Stimulated activated CD8-positive, alpha-beta memory T cell treated with anti-CD3 and anti-CD28 coated beads, Interleukin-15, amount 100 ng/mL, for 24 hours (primary cell): ENCODE measurements around the gene ST3GAL4.
"Not testable (repeated sequence)": the region's sequence is repeated elsewhere in the genome, so short reads cannot be mapped to it uniquely, and the experiment has no call there.

Experiments
- DNase-seq: peaks from one replicate; pipeline ENCODE4 v3.0.0-alpha.2; 2020; ENCODE audit warnings: low read depth

The ST3GAL4 gene

DNA sequence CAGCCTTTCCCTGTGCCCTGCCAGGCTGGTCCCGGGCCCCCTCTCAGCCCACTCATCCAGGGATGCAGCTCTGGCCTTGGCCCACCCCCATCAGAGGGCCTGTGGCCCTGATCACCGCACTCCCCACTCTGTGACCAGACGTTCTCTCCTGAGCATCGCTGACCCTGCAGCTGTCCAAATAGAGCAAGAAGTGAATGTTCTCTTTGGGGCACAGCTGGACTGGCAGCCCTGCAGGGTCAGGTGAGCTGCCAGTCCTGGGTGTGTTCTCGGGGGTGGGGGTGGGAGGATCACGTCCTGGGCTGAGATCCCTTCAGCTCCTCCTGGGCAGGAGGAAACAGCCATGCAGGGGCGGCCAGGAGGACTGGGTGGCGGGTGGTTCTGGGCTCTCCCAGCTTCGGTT, 9.2 kb downstream of the ST3GAL4 start:
- DNase-seq, result not testable (repeated sequence)

DNA sequence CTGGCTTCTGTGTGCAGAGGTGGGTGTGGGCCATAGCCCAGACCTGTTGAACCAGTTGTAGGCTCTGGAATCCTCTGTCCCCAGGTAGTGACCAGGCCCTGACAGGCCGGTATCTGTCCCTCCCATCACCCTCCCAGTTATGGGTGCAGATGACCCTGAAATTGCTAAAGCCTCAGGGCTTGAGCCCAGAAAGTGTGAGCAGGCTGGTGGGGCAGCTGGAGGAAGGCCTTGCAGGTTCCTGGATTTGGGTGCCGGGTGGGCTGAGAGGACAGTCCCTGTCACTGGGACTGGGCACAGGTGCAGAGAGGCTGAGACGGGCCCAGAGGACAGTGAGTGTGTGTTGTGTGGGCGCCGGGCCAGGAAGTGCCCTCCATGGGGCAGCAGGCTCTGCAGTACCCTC, 10.0 kb downstream of the ST3GAL4 start:
- DNase-seq, result not testable (repeated sequence)

DNA sequence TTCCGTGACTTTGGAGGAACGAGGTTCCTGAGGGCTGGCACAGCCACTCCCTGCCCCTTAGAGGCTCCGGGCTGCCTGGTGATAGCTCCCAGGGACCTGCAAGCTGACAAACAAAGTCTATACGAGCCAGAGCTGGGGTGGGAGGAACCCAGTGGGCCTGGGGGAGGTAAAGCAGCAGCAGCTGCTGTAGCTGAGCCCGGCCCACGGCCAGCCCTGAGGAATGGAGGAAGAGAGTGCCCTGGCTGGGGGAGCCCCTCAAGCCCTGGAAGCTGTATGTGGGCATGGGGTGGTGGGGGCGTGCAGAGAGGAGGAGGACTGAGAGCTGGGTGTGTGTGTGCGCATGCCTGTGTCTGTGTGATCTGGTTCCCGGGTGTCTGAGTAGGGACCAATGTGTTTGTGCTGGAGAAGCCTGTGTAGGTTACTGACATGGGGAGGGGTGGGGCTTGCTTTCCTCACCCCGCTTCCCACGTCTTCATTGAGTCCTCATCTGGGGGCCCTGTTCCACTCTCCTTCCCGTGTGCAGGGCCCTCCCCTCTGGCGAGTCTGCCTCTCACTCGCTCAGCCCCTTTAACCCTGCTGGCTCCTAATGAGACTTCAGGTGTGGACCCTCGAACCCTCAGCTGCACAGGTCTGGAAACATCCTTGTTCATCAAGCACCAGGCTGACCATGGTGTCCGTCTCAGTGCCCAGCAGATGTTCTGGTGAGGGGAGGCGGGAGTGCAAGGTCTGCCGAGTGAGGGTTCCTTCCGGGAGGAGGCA, 10.8 kb downstream of the ST3GAL4 start:
- DNase-seq, result no peak

DNA sequence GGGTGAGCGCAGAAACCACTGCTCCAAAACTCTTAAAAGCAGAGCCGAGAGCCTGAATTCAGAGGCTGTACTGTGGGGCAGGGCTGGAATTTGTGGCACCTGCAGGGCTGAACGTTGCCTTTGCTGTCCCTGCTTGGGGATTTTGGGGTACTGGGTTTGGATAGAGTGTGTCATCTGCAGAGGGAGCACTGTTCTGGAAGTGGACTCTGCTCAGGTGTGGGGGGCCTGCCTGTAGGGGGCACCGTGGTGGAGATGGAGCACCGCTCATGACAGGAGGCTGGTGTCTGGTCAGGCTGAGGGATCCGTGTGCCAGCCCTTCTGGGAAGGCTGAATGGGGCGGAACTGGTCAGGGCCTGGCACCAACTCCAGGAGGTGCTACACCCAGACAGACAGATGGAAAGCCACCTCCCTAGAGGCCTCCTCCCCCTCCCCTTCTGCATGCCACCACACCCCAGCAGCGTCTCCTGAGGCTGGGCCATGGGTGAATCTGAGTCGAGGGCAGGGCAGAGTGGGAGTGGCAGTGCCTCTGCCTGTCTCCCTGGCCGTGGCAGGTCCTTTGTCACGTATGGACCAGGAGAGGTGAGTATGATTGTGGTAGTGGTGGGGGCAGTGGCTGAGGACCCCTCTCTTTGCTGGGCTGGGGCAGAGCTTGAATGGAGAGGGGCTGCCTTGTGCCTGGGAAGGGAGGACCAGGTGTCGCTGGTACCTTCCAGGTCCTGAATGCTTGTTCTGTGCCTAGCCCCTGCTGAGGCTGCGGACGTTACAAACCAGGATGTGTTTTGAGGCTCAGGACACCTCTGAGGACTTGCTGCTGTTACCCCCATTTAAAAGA, 11.6 kb downstream of the ST3GAL4 start:
- not testable (repeated sequence) for DNase-seq

DNA sequence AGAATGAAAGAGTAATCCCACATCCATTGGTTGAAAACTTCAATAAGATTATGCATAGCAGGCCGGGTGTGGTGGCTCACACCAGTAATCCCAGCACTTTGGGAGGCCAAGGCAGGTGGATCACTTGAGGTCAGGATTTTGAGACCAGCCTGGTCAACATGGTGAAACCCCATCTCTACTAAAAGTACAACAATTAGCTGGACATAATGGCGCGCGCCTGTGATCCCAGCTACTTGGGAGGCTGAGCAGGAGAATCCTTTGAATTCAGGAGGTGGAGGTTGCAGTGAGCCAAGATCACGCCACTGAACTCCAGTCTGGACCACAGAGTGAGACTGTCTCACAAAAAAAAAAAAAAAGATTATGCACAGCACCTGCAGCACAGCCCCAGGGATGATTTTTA, 12.3 kb downstream of the ST3GAL4 start:
- not testable (repeated sequence) for DNase-seq

DNA sequence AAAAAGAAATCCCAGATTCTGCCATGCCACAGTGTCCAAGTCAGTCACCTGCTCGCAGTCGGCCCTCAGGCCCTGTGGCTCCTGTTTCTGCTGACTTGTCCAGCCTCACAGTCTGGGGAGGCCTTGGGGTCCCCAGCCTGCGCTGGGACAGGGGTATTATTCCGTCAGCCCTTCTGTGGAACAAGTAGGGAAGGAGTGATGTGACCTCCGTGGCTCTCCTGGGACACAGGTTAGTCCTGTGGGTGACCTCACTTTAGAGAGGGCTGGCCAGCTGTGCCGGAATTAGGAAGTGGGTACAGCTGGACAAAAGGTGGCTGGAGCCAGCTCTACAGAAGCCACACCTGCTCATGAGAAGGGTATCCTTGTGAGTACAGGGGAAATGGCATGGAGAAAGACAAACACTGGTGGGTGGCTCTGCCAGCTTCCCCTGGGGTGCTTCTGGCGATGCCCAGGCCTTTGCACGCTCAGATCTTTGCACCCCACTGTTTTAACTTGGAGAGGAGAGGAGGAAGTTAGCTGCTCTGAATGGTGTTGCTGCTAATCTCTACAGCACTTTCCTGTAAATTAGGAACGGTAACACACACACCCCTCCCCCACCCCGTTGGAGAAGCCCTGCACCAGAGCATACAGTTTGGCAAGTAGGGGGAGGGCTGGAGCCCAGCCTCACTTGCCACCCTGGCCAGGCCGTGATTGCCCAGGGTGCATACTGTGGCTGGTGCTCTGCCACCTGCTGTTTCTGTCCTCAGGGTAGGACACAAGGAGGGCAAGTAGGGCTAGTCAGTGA, 13.0 kb downstream of the ST3GAL4 start:
- DNase-seq, result not testable (repeated sequence)

DNA sequence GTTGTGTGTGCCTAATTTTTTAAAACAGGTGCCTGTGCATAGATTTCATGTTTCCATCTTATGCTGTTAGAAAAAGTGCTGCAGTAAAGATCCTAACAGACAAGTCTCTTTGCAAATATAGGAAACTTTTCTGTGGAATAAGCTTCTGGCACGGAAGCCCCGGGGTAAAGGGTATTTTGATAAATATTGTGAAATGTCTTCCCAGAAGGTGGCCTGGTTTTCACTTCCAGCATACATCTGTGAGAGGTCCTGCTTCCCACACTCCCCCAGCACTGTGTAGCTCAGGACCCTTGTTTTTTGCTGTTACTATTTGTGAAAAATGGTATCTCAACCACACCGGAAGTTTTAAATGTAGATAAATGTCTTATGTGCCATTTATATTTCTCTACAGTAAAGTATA, 14.5 kb downstream of the ST3GAL4 start:
- DNase-seq, result no peak

DNA sequence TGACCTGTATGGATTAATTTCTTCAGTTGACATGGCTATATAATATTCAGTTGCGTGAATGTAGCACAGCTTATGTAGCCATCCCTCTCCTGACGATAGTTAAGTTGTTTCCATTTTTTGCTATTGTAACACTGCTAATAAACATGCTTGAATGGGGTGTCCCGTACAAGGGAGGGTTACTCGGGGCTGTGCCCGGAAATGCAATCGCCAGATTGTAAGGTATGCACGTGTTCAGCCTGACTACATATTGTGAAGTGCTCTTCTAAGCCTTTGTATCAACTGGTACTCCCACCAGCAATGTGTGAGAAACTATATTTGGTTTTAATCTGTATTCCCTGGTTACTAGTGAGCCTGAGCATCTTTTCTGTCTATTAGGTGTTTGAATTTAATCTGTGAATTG, 16.1 kb downstream of the ST3GAL4 start:
- no peak for DNase-seq

DNA sequence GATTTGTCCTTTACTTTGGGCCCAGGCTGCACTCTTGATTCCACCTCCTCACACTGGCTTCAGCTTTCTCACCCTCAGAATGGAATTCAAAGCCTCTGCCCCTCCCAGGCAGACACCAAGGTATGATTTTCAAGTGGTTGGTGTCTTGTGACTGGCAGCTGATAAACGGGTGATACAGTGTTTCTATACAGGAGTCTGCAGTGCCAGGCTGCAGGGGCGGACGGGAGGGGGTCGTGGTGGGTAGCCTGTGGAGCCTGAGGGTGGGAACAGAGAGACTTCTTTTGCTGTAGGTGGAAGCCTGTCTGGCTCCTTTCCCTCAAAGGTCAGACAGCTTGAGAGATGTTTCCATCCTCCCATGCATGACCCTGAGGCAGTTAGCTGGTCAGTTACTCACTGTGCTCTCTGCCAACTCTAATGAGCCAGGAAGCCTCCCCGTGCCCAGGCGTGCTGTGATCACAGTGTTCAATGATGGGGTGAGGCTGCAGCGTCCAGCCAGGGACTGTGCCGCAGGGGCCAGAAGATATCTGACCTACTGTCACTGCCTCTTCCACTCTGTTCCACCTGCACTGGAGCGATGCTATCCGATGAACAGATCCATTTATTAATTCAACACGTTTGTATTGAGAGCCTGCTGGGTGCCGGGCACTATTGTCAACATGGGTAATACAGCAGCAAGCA, 18.0 kb downstream of the ST3GAL4 start:
- DNase-seq, result not testable (repeated sequence)

DNA sequence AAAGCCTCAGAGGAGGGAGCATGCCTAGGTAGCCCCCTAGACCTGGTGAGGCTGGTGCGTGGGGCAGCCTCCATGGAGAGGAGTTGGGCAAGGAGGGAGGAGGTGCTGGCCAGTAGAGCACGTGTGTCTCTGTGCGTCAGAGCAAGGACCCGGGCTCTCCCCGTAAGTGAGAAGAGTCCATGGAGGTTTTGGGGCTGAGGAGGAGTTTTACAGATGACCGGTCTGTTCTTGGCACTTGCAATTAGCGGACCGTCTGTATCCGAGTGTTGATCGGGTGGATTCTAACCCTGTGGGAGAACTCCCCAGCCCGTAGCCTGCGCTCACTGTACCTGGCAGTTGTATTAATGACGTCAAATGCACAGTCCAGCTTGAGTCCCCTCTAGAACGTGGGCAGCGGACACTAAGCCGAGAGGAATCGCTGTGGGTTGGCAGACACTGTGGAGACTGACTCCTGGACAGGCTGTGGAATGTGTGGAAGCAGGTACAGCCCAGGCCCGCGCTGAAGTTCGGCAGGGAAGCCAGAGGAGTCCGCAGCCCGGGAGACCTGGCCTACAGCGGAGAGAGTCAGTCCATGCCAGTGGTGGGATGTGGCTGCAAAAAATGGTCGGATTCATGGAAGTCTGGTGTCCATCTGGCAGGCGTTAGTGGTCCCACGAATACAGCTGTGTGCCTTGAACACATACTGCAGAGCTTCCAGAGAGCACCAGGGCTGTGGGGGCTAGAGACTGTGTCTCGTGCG, 19.2 kb downstream of the ST3GAL4 start:
- DNase-seq, result not testable (repeated sequence)

DNA sequence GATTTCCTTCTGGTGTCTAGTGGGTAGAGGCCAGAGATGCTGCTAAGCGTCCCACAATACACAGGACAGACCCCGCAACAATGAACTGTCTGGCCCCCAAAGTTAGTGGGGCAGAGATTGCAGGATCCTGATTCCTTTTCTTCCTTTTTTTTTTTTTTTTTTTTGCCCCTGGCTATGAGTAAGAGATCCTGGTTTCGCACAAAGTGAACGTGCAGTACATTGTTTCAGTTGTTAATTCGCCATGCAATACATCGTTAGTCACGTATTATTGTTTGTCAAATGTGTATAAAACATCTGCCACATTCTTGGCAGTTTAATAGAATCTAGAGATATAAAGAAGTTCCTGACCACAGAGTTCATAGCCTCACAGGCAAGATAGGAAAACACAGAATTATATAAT, 20.2 kb downstream of the ST3GAL4 start:
- no peak for DNase-seq

DNA sequence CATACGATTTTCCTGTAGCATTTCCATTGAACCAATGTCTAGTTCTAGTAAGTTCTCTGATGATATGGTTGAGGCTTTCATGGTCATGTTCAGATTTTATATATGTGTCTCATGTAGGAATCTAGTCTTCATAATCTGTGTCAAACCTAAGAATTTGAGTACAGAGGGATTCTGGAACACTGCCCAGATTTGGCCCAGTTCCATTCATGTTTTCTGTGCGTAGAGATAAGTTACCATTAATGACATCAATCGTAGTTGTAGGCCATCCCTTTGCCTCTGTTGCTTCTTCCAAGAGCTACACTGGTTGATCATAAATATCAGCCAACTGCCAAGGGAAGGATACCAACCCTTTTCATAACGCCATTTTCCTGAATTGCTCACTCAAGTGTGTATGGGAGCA, 23.3 kb downstream of the ST3GAL4 start:
- DNase-seq, result no peak

DNA sequence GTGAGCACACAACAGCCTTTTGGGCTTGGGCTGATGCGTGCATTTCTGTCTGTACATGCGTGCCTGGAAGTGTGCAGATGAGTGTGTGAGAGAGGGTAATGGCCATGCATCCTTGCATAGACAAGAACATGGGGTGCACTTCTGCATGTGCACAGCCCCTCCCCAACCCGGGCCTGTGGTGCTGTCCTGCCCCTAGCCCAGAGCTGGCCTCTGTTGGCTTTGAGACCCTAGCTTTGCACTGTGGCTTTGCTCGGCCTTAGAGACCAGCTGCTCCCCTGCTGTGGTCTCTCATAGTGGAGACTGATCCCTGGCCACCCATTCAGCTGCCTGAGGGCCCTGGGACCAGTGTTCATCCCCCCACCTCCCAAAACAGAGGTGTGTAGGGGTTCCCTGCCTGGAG, 25.4 kb downstream of the ST3GAL4 start:
- no peak for DNase-seq

DNA sequence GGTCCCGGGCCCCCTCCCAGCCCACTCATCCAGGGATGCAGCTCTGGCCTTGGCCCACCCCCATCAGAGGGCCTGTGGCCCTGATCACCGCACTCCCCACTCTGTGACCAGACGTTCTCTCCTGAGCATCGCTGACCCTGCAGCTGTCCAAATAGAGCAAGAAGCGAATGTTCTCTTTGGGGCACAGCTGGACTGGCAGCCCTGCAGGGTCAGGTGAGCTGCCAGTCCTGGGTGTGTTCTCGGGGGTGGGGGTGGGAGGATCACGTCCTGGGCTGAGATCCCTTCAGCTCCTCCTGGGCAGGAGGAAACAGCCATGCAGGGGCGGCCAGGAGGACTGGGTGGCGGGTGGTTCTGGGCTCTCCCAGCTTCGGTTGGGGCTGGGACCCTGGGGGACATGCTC, 26.5 kb downstream of the ST3GAL4 start:
- not testable (repeated sequence) for DNase-seq

DNA sequence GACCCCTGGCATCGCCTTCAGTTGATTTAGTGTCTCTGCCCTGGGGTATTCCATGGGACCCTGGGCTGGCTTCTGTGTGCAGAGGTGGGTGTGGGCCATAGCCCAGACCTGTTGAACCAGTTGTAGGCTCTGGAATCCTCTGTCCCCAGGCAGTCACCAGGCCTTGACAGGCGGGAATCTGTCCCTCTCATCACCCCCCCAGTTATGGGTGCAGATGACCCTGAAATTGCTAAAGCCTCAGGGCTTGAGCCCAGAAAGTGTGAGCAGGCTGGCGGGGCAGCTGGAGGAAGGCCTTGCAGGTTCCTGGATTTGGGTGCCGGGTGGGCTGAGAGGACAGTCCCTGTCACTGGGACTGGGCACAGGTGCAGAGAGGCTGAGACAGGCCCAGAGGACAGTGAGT, 27.2 kb downstream of the ST3GAL4 start:
- DNase-seq, result not testable (repeated sequence)

DNA sequence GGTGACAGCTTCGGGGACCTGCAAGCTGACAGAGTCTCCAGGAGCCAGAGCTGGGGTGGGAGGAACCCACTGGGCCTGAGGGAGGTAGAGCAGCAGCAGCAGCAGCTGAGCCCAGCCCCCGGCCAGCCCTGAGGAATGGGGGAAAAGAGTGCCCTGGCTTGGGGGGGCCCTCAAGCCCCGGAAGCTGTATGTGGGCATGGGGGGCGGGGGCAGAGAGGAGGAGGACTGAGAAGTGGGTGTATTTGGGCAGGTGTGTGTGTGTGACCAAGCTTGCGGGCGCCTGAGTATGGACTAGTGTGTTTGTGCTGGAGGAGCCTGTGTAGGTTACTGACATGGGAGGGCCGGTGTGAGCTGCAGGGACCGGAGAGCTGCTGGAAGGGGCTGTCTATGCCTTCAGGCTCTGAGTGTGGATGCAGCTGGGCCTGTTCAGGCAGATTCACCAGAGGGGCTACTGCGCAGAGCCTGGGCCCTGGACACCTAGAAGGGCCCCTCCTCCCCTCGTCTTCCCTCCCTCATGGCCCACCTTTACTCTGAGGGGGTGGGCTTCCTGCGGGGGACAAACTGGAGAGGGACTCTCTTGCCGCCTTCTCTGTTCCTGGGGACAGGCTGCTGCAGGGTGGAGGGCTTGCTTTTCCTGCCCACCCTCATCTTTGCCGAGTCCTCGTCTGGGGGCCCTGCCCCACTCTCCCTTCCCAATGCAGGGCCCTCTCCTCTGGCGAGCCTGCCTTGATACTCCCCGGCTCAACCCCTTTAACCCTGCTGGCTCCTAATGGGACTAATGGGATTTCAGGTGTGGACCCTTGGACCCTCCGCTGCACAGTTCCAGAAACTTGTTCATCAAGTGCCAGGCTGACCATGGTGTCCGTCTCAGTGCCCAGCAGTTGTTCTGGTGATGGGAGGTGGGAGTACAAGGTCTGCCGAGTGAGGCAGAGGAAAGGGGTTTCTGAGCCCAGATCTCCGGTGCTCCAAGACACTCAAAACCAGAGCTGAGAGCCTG, 28.2 kb downstream of the ST3GAL4 start:
- DNase-seq, result no peak

DNA sequence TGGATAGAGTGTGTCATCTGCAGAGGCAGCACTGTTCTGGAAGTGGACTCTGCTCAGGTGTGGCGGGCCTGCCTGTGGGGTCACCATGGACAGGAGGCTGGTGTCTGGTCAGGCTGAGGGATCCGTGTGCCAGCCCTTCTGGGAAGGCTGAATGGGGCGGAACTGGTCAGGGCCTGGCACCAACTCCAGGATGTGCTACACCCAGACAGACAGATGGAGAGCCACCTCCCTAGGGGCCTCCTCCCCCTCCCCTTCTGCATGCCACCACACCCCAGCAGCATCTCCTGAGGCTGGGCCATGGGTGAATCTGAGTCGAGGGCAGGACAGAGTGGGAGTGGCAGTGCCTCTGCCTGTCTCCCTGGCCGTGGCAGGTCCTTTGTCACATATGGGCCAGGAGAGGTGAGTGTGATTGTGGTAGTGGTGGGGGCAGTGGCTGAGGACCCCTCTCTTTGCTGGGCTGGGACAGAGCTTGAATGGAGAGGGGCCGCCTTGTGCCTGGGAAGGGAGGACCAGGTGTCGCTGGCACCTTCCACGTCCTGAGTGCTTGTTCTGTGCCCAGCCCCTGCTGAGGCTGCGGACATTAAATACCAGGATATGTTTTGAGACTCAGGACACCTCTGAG, 29.1 kb downstream of the ST3GAL4 start:
- no peak for DNase-seq

DNA sequence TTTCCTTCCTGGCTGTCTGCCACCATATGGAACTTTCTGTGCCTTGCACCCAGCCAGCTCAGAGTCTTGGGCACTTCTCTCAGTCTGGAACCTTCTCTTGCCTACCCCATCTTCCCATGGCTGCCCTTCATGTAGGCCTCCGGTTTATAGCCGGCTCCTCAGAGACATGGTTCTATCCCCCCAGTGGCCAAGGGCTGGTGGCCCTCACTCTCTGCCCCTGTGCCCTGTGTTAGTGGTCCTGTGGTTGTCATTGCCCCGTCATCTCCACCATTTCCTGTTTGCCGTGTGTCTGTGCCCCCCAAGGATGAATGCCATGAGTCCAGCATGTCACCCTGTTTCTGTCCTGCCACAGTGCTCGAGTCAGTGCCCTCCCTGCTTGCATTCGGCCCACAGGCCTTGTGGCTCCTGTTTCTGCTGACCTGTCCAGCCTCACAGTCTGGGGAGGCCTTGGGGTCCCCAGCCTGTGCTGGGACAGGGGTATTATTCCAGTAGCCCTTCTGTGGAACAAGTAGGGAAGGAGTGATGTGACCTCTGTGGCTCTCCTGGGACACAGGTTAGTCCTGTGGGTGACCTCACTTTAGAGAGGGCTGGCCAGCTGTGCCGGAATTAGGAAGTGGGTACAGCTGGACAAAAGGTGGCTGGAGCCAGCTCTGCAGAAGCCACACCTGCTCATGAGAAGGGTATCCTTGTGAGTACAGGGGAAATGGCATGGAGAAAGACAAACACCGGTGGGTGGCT, 30.7 kb downstream of the ST3GAL4 start:
- no peak for DNase-seq

DNA sequence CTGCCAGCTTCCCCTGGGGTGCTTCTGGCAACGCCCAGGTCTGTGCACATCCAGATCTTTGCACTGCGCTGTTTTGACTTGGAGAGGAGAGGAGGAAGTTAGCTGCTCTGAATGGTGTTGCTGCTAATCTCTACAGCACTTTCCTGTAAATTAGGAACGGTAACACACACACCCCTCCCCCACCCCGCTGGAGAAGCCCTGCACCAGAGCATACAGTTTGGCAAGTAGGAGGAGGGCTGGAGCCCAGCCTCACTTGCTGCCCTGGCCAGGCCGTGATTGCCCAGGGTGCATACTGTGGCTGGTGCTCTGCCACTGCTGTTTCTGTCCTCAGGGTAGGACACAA, 31.2 kb downstream of the ST3GAL4 start:
- DNase-seq, result not testable (repeated sequence)
